HepG2 (cell line): Measurements from ENCODE around the gene TUBG2. TPM values are rescaled to one million over a fixed set of nuclear protein-coding genes. Genes with fewer than 3 reads are reported as not detected.

Source experiments
- ATAC-seq: fragments of 200-7000 bp; cut with Tn5 transposase; 3 replicates; pipeline ENCODE4 v1.9.1; 2020; ENCODE audit warnings: mild to moderate bottlenecking, moderate library complexity
- BruUV-seq: library from RNA; stranded (reverse); fragments of 400-500 nt; replicated peaks from 2 replicates; lab custom pipeline; 2021; lab: Mats Ljungman, UMichigan
- CTCF ChIA-PET: fragments of 300-600 bp; formaldehyde crosslinking; extraction: SDS; loops from one replicate; lab custom pipeline; 2021; ENCODE audit warnings: low total read pairs, inconsistent platforms, low intra/inter-chr PET ratio; lab: Yijun Ruan, JAX
- POLR2A ChIA-PET: fragments of 350-600 bp; sonication (Branson Sonifier 250); formaldehyde crosslinking; loops from one replicate; lab custom pipeline; 2020; ENCODE audit warnings: antibody characterized with exemption, inconsistent platforms; lab: Yijun Ruan, JAX
- DNase-seq: peaks from one replicate; pipeline ENCODE4 v3.0.0-alpha.2; 2015; ENCODE audit warnings: low spot score
- FAIRE-seq: peaks from 3 replicates; lab custom pipeline; 2011; peaks lifted over from hg19 to GRCh38; lab: Jason Lieb, UNC
- H2AFZ ChIP-seq: one replicate; pipeline ENCODE4 v1.6.1; 2011; ENCODE audit warnings: low read length, inconsistent platforms
- H3K27ac ChIP-seq: fragments of 300-600 bp; 3 replicates; pipeline ENCODE4 v1.8.0; 2011; ENCODE audit warnings: mixed run types, mild to moderate bottlenecking, mixed read lengths, low read length, inconsistent platforms; ENCODE audit not compliant: insufficient read depth; ENCODE audit errors: extremely low read length
- H3K27me3 ChIP-seq, 2 experiments: fragments of 200-600 bp in 1 of 2; 2 replicates in 1 of 2; 3 replicates in 1 of 2; pipeline versions ENCODE4 v1.6.0 to v1.8.0; 2011; ENCODE audit warnings: low read length in 2 of 2, mild to moderate bottlenecking in 2 of 2, moderate library complexity in 2 of 2, inconsistent platforms in 1 of 2; ENCODE audit not compliant: insufficient read depth in 2 of 2, control insufficient read depth in 1 of 2
- H3K36me3 ChIP-seq, 2 experiments: fragments of 200-600 bp in 1 of 2; replicated peaks in 1 of 2; 2 replicates in 1 of 2; 3 replicates in 1 of 2; pipeline versions ENCODE4 v1.5.1 to v1.8.0; 2011; ENCODE audit warnings: low read length in 2 of 2, inconsistent platforms in 1 of 2; ENCODE audit not compliant: insufficient read depth in 2 of 2, control insufficient read depth in 1 of 2
- H3K4me1 ChIP-seq: 2 replicates; pipeline ENCODE4 v1.5.1; 2012; ENCODE audit warnings: low read length, inconsistent platforms; ENCODE audit not compliant: insufficient read depth
- H3K4me2 ChIP-seq: 2 replicates; pipeline ENCODE4 v1.6.0; 2011; ENCODE audit warnings: low read depth, low read length, inconsistent platforms
- H3K4me3 ChIP-seq, 3 experiments: fragments of 200-600 bp in 1 of 3; sonication (generic), shearing (Covaris generic) in 1 of 3; replicated peaks in 1 of 3; 2 replicates each; pipeline ENCODE4 v1.5.1; 2011 to 2016; ENCODE audit warnings: low read length in 3 of 3, inconsistent platforms in 2 of 3, low read depth in 2 of 3, mild to moderate bottlenecking in 2 of 3, control low read depth in 1 of 3, mixed read lengths in 1 of 3; ENCODE audit not compliant: insufficient read depth in 1 of 3
- H3K79me2 ChIP-seq: one replicate; pipeline ENCODE4 v1.6.1; 2011; ENCODE audit warnings: low read length, inconsistent platforms; ENCODE audit not compliant: insufficient read depth
- H3K9ac ChIP-seq: 2 replicates; pipeline ENCODE4 v1.6.0; 2011; ENCODE audit warnings: mild to moderate bottlenecking, low read depth, low read length, inconsistent platforms; ENCODE audit not compliant: insufficient read depth
- H3K9me3 ChIP-seq: 2 replicates; pipeline ENCODE4 v1.5.1; 2012; ENCODE audit warnings: mild to moderate bottlenecking, low read length
- H4K20me1 ChIP-seq: 2 replicates; pipeline ENCODE4 v1.6.0; 2011; ENCODE audit warnings: inconsistent platforms, mild to moderate bottlenecking, low read length, moderate library complexity; ENCODE audit not compliant: insufficient read depth
- AGO2 ChIP-seq: fragments of 200-400 bp; formaldehyde crosslinking; optimal IDR thresholded peaks from 2 replicates; pipeline ENCODE3; 2017; ENCODE audit warnings: mild to moderate bottlenecking, low read depth, low read length, moderate library complexity
- AKNA ChIP-seq: sonication (generic); formaldehyde crosslinking; IDR thresholded peaks from 2 replicates; pipeline ENCODE4 v1.4.0; 2020; ENCODE audit warnings: missing genetic modification reagents, borderline replicate concordance
- ATF7 ChIP-seq, 2 experiments: fragments of 450-650 bp in 1 of 2; sonication (generic) in 1 of 2; formaldehyde crosslinking in 1 of 2; IDR thresholded peaks; 2 replicates each; pipeline versions ENCODE4 v1.4.0 to v1.6.1; 2016 to 2020; ENCODE audit warnings: antibody characterized with exemption in 1 of 2, mild to moderate bottlenecking in 1 of 2, missing genetic modification reagents in 1 of 2
- RBFOX2 ChIP-seq: fragments of 200-400 bp; formaldehyde crosslinking; IDR thresholded peaks from 2 replicates; pipeline ENCODE4 v1.6.1; 2017; ENCODE audit warnings: low read depth, mild to moderate bottlenecking, low read length
- WGBS: methylation state at CpG from one replicate; pipeline ENCODE4 v1.1.6; 2017; ENCODE audit warnings: low lambda C conversion rate; 5-methylcytosine and 5-hydroxymethylcytosine counted together
- in situ Hi-C: cut with HindIII; loops from 2 replicates; pipeline ENCODE4 v1.10.0; 2017; ENCODE audit warnings: low pct_unique_long_range_greater_than_20kb; ENCODE audit not compliant: extremely low pct_ligation_motif_present
- intact Hi-C: fragments of 100-400 bp; cut with micrococcal nuclease; formaldehyde crosslinking; loops from one replicate; pipeline ENCODE4 v1.10.0; 2022; ENCODE audit not compliant: unreplicated experiment
- polyA plus RNA-seq, 8 experiments: library from polyadenylated mRNA; depleted of rRNA in 3 of 8; stranded (reverse) in 7 of 8; unstranded in 1 of 8; fragments of >200 nt; fragmentation: Illumina TruSeq in 4 of 8; extraction: Trizol in 4 of 8; gene quantifications; 2 replicates each; pipeline versions ENCODE4 v1.2.1 to v1.2.3, GENCODE V29; 2011 to 2016; ENCODE audit warnings: low read depth in 4 of 8, missing spikeins in 1 of 8, mixed read lengths in 1 of 8; ENCODE audit not compliant: insufficient read depth in 1 of 8
- total RNA-seq, 5 experiments: library from RNA; depleted of rRNA; stranded (reverse); fragments of >200 nt; fragmentation: Illumina TruSeq; extraction: Trizol; gene quantifications; 2 replicates each; pipeline ENCODE4 v1.2.3, GENCODE V29; 2016; ENCODE audit warnings: low read depth in 1 of 5

Gene TUBG2
- total and polyA plus RNA-seq, 2 of the 13 experiments (the other 11 are each of a cell fraction or from before 2014, with no cell fraction given), result 16.0 to 42.3 TPM

- H2AFZ ChIP-seq, result no peak overlapping the region
- no peaks in the 10 kb centered on the region for H3K79me2 ChIP-seq
- no peak overlapping the region for H3K9ac ChIP-seq
- intact Hi-C loops (no loop called here), in situ Hi-C loops (no loop called here)
- DNase-seq (no peak), FAIRE-seq (no peak), ATAC-seq (no peak; the same call in 2 of the 3 replicates)
- peaks cover 34% of the 10 kb centered on the region for H3K4me1 ChIP-seq
- H3K9me3 ChIP-seq, result no peaks in the 10 kb centered on the region
- 92% methylated on average over 14 of the region's 14 CpGs for WGBS
- H3K27me3 ChIP-seq, result no peaks in the 10 kb centered on the region
- H3K4me3 ChIP-seq, result no peak overlapping the region
- no TSS peak for BruUV-seq
- CTCF ChIA-PET, result no interaction called here
- peak; percentile 56 for TF ChIP-seq ATF7 (IDR thresholded peaks at IDR 0.05)
- no peak for TF ChIP-seq ATF7 (CRISPR knock-in tag; IDR thresholded peaks at IDR 0.05)
- TF ChIP-seq AGO2, result peak; percentile 61
- TF ChIP-seq RBFOX2, result peak; percentile 35; the same call in 1 of the 2 replicates
- no peak for TF ChIP-seq AKNA
- no peak overlapping the region for H3K27ac ChIP-seq
- H3K36me3 ChIP-seq, result peaks cover 12 to 47% of the 10 kb centered on the region in 2 experiments
- no peak overlapping the region for H3K4me2 ChIP-seq
- POLR2A ChIA-PET, result no interaction called here
- H4K20me1 ChIP-seq, result no peaks in the 10 kb centered on the region
These were observed 6.5 kb downstream of the TUBG2 start for GRCh38 chr17:42665581-42666001.
